ENCODE data around the gene SND1.

The SND1 gene

DNA sequence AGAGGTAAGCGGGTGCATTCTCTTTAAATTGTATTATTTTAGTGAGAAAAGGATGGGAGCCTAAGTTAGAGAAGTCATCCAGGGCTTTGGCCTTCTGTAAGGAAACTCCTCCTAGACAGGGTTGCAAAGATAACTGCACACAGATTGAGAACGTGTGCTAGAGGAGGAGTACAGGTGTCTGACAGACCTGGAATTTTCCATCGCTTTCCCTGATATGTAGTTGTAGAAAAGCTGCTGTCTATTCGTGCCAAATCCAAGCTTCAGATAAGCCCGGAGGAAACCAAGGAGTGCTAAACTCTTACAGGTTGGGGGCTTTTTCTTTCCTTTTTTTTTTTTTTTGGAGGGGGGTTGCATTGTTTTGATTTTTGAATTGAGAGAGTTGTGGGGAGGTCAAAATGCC is 356.1 kb downstream of the SND1 start:
- DNase-seq = no peak

DNA sequence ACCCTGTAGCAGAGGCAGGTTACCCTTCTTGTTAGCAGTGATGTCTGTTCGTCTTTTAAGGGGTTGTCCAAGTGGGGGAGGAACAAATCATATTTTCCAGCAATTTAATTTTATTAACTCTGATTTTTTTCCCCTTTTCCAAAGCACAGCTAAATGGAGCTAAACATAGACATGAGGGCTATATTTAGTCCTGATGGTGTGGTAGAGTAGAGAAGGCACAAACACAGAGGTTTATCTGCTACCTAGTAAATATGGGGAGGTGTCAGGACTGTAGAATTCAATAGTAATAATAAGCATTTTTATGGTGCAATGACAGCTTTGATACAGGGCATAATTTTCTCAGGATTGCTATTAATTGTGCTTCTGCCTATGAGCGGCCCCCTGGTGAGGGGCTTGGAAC is 356.8 kb downstream of the SND1 start:
- no peak for DNase-seq

DNA sequence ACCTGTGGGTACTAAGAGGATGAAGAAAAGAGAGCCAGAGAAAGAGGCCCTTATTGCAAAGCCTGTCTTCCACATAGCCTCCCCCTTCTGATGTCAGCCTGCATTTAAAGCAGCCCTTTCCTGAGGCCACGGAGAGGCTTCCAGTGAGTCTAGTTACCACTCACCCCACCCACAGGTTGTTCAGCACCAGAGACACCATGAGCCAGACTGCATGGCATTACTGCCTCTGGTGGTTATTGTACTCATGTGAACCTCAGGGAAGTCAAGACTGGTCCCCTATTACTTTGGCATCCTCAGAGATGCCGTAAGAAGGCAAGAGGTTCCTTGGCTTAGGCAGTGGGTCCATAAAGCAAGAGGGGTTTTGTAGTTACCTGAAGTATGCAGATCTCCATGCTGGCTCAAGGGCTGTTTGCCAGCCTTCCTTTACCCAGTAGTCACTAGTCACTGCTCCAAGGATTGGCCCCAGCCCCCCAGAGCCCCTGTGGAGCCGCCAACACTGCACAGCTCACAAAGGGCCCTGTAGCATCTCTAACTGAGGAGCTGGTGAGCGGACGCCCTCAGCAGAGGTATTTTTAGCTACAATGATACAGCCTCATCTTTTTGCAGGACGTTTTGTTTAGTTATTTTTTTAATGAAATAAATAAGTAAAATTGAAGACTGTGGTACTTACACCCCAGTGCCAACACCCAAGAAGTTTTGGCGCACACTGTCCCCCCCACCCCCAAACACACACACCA is 358.6 kb downstream of the SND1 start:
- no peak for DNase-seq

DNA sequence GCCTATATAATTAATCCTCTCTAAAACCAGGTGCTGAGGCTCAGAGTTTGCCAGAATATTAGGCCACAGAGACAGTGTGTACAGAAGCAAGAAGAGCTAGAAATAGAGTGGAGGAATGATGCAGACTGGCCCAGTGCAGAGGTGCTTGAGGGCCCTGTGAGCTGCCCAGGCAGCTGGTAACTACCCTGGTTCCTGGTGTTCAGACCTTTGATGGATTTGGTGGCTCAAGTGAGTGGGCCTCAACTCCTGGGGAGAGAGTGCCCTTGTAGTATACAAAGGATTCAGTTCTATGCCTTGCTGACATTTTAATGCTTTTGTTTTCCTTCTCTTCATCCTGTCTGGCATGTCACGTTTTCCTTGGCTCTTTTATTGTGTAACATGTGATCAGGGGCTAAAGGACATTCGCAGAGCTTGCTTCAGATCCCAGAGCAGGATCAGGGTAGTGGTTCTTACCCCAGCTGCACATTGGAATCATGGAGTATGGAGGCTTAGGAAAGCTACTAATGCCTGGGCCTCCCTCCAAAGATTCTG is 359.2 kb downstream of the SND1 start:
- no peak for DNase-seq

DNA sequence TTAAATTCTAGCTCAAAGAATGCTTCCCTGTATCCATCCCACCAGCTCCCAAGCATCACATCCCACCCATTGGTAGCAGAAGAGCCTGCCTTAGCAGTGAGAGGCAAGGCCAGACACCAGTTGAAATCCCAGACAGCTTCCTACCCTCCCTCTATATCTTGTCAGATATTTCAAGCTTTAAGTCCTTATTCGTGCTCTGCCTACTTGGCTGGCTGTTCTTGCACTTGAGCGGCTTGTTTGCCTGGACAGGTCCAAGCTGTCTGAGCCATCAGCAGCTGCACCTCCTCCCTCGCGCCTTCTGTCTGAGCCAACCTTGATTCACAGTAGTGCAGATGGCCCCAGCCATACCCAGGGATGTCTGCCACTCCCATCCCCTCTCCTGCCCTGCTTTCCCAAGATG is 362.8 kb downstream of the SND1 start:
- no peak for DNase-seq

DNA sequence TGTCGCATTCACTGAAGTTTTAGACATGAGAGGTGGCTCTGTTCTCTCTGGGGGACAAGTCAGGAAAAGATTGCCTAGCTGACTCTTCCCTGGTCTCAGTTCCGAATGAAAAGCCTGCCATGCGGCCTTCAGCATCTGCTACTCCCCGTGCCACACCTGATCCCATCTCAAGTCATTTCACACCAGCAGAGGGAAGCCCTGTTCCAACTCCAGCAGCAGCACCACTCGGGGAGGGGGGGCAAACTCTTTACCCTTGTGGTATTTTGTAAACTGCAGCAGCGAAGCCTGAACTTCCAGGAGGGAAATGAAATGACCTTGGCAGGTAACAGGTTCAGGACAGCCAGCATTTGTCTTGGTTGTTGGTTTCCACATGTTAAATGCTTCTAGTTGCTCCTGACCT is 365.5 kb downstream of the SND1 start:
- no peak for DNase-seq

DNA sequence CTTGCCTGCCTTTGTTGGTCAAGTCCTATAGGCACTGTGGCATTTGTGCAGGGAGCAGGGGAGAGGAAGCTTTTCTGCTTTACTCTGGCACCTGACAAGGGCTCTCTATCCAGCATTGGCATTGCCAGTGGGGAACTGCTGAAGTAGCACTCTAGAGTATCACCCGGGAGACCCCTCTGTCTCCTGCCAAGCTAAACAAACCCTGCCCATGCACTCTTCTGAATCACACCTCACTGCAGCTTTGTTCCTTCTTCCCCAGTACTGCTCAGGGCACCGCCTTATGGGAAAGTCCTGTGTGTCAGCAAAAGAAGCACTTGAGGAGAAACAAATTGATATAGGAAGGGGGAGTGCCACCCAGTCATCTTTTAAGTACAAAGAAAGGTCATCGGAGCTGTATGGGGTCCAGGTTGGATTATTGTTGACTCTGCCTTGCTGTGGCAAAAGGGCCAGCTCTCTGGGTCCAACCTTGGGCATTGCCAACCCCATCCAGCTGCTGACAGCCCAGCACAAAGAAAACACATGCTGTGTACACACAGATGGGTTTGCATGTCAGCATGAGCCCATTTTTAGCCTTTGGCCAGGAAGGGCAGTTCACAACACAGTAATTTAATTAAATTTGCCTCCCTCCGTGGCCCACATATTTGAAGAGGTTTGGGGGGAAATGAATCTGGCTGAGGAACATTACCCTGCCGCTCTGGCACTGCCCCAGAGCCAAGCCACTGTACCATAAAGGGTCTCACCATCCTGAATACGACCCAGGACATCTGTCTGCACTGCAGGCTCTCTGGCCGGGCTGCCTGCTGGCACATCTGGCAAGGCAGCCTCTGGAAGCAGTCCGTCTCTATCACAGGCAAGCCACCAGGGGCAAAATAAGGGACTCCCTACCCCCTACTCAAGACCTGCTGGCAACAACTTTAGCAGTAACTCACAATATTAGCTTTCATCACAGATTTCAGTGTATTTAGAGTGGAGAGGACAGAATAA is 366.2 kb downstream of the SND1 start:
- no peak for DNase-seq

DNA sequence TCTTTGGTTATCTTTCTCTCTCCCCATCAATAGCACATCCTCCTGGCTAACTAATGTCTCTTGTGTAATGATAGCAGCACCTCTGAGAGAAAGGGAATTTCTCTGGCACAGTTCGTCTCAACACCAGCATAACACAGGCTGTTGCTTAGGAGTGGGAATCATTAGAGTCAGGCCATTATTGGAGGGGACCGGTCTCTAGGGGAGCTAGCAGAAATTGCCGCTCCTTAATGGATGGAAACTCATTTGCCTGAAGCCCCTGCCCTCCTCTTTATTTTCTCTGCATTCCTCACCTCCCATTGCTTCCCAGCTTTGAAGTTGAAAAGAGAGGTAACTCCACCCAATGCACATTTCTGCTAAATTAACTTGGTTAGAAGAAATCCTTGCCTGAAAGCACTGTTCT is 367.3 kb downstream of the SND1 start:
- no peak for DNase-seq

DNA sequence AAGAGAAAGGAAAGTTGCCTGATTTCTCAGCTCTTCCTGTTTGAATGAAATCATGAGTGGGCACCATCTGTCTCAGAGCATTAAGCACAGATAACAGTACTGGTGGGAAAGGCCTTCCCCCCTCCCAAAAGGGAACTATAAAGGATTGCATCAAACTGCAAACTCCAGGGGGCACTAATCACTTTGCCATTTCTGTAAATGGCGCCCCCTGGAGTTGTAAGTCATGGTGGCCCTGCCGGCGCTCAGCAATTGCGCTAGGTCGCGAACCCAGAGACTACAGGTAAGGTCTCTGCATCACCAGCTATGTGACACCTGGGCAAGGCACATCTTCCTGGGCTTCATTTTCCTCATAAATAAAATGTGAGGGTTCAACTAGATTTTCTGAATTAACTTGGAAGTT is 368.2 kb downstream of the SND1 start:
- DNase-seq = no peak

DNA sequence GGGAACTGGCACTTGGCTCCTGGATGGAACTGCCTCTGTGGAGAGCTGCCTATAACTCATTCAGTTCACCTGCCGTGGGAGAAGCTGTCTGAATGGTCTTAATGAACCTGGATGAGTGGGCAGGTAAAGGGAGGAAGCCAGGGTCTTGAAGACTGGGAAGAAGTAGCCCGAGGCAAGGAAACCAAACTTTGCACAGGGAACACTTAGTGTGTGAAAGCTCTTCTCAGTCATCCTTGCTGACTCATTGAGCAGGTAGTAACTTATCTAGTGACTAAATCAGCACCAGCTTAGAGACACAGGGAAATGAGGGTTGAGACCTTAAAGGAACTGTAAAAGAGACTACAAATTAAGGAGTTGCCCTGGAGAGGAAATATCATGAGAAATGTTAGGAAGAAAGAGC is 369.4 kb downstream of the SND1 start:
- no peak for DNase-seq

DNA sequence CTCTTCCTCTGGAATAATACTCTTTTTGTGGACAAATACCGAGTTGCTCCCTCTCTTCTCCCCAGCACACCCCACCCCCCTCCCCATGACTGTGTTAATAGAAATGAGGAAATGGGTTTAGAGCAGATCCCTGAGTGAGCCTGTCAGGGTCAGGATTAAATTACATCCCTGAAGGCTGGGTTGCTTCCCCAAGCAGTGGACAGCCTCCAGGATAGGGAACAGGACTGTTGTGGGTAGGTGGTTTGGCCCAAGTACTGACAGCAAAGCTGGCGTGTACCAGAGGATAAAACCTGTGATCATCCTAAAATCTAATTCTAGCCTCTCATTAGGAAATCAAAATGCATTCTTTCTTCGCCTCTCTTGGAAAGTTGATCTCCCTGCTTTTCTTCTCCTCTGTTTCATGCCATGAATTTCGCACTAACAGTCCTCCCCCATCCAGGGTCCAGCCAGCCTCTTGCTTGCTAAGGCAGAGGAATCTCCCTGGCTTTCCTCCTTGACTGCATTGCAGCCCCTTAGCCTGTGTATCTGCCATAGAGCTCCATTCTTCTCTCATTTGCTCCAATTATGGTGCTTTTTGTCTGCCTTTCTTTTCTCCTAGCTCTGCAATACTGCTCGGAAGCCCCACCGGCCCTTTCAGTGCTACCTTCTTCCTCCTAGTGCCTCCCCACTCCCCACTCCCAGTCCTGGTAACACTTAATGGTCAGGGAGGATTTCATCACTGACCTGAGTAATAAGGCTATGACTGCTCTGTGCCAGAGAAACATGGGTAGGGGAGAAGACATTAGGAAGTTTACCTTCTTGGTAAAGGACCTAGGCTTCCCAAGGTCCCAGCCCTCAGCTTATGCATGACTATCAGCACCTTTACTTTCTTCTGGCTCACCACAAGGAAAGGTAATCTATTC is 370.9 kb downstream of the SND1 start:
- no peak for DNase-seq

DNA sequence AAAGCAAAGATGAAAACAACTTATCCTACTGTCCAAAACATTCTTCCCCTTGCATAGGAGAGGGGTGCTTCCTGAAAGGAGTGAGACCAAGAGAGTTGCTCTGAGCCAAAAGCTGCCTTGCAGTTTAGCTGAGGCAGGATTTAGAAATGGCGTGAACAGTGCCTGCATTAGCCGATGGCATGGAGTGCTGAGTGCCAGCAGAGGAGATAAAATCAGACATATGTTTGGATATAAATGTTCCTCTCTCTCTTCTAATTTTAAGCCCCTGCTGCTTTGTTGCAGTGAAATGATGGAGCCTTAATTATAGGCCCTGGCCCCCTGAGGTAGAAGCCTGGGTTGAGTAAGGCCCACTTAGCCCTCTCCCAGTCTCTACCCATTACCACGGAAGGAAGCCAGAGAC is 372.2 kb downstream of the SND1 start:
- no peak for DNase-seq

DNA sequence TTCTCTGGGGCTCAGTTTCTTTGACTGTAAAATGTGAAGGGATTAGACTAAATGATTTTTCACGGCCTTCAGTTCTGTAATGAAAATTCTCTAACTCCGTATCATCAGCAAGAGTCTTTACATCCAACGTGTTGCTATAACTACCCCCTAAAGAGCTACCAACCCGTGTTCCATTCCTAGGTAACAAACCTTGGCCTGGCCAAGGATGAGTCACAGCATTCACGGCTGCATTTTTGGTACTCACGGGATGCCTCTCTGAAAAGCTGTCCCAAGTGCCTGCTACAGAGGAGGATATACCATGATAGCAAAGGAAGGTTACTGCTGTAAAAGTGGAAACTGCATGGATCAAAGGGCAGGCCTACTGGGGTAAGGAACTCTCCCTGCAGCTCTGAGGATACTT is 373.4 kb downstream of the SND1 start:
- DNase-seq = no peak

DNA sequence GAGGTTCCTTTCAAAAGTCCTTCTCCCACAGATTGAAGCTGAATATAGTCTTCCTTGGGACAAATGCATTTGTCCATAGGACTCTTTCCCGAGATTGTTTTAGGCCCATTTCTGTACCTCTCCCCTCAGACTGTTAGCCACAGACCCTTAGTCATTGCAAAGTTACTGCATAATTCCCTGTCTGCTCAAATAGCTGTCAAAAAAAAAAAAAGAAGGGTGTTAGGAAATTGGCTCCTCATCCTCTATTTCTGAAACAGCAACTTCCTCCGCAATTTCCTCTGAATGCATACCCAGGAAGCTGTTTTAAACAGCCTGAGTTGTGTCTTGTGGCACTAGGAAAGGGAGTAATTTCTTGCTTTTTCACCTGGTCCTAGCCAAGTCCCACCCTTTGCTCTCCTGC is 373.8 kb downstream of the SND1 start:
- no peak for DNase-seq

DNA sequence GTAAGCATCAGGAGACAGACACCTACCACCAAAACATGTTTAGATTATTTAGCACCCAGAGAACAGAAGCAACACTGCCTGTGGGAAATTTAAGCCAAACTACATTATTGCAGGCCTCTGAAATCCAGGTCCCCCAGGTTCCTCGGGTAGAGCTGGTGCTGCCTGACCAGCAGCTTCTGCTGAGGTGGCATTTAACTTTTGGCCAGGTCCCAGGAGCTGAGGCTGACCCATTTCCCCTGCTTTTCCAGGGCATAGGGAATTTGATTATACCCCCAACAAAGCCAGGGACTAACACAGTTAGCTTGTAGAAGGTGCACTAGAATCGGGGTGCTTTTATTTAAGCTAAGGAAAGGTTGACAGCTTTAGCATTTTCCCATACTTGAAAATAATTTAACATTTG is 374.6 kb downstream of the SND1 start:
- no peak for DNase-seq

DNA sequence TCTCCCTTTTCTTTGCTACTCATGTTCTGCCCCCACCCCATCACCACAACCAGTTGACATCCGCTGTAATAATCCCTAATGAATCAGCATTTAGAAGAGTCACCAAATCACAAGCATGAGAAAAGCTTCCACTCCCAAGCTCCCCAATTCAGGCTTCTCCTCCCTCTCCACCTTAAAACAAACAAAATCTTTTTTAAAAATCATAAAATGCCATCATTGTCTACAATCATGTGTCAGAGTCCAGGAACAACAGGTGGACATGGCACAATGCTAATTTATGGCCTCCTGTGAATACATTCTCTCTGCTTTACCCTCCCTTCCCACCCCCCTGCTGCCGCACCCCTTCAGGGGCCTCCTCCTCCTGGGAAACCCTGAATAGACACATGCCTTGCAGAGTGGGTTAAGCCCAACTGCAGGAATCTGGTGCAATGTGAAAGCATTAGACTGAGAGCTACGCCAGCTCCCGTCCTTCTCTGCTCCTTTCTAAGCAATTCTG is 375.5 kb downstream of the SND1 start:
- no peak for DNase-seq

DNA sequence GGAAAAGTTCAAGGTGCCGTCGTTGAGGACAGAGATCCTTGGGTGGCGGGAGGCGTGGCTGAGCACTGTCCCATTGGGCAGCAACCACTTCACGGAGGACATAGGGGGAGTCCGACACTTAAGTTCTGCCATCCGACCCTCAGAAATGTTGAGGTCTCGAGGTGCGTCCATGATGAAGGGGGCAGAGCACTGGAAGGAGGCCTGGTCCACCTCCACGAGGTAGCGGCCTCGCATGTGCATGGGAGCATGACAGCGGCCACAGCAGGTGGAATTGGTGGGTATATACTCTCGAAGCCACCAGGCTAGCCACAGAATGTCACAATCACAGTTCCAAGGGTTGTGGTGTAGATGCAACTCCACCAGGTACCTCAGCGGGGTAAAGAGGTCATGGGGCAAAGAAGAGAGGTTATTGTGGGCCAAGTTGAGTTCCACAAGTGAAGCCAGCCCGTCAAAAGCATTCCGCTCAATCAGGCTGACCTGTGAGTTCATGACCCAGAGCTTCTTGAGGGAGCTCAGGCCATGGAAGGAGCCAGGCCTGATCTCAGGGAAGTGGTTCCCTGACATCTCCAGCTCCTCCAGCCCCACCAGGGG is 377.5 kb downstream of the SND1 start:
- no peak for DNase-seq

DNA sequence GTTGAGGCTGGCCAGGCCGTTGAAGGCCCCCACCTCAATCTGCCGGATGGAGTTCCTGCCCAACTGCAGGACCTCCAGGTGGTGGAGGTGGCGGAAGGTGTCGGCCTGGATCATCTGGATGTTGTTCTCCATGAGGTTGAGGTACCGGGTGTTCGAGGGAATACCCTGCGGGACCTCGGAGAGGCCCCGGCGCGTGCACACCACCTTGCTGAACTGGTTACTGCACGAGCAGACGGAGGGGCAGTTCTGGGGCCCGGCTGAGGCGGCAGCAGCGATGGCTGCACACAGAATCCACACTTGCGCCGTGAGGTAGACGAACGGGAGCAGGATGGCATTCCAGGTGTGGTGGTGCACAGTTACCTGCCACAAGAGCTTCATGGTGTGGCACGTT is 378.3 kb downstream of the SND1 start:
- no peak for DNase-seq

DNA sequence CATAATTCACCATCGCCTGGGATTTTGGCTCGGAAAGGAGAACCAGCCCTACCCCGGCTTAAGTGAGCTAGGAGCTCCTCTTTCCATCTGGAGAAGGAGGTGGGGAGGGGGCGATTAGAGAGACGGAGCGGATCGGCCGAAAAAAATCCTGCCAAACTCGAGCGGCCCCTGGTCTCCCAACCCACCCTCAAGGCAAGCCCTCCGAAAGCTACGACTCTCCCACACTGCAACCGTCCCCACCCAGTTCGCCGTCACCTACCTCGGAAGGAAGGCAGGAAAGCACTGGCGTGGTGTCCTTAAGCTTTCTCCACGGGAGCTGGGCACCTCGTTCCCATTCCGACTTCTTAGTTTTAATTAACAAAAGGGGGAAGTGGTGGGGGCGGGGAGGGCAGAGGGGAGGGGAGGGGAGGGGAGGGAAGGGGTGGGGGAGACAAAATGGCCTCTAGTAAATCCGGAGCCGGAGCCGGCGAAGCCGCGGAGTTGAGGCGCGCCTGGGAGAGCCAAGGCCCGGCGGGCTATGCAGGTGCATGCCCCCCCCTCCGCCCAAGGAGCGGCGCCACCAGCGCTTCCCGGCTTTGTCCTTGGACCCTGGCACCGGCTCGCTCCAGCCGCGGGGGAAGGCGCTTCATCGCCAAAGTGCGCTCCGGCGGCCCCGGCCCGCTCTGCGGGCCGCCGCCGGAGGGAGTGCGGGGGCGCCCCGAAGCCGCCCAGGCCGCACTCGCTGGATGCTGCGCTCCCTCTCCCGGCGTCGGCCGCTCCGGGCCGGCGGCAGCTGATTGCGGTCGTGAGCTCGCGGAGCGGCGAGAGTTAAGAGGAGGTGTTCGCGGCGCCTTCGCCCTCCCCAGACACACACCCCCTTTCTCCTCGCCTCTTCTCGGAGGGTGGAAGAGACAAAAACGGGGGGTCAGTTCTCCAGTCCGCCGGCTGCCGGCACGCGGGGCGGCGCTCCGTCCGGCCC is 378.9 kb downstream of the SND1 start, which contains the start of gene LRRC4:
Gene LRRC4 (minus strand): TSS at position 784 of the 958 bp plus-strand sequence. CDS start 797 bp downstream, outside the sequence.
- DNase-seq = peak; percentile 24

DNA sequence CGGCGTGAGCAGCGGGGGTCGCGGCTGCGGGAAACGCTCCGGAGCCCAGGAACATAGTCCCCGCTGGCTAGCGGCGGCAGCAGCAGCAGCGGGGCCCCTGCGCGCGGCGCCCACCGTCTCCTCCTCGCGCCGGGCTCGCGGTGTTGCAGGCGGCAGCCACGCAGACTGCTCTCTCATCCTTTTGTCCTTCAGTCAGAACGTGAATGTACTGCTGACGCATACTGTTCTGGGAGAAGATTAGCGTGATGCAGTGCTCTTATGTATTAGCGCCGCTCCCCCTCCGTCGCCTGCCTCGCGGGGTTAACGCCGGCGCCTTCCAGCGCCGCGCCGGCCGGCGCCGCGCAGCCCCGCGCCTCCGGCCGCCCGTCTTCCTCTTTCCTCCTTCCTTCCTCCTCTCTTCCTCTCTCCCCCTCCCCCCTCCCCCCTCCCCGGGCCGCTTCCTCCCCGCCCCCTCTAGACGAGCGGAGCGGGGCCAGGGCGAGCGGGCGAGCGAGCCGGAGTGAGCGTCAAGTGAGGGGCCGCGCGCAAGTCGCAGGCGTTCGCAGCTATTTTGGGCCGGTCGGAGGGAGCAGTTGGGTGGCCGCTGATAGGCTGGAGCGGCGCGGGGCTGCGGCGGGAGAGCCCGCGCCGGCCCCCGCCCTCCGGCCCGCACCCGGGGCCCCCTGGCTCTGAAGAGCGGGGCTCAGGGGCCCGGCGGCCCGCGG is 380.1 kb downstream of the SND1 start:
- DNase-seq = peak; percentile 57

All from CD4-positive, alpha-beta T cell treated with Interleukin-15 for 1 hour (primary cell).